CD4-positive, alpha-beta T cell (primary cell): ENCODE results near the gene BCL2L12. TPM values are rescaled to one million over a fixed set of nuclear protein-coding genes. Genes with fewer than 3 reads are reported as not detected.

Experiments used
- ATAC-seq: fragments of 200-7000 bp; cut with Tn5 transposase; one replicate; pipeline ENCODE4 v1.10.0; 2022; ENCODE audit warnings: mild to moderate bottlenecking; ENCODE audit not compliant: poor library complexity
- CTCF ChIA-PET: fragments of 350-600 bp; sonication (Branson Sonifier 250); formaldehyde crosslinking; loops from one replicate; lab custom pipeline; 2021; ENCODE audit warnings: antibody characterized with exemption, inconsistent platforms; lab: Charles Lee
- POLR2A ChIA-PET: fragments of 350-600 bp; sonication (Branson Sonifier 250); formaldehyde crosslinking; loops from one replicate; lab custom pipeline; 2021; ENCODE audit warnings: antibody characterized with exemption, inconsistent platforms; lab: Charles Lee
- DNase-seq, 14 experiments: peaks; one replicate each; pipeline ENCODE4 v3.0.0-alpha.2; 2013 to 2020; ENCODE audit warnings: mixed read lengths in 2 of 14
- H3K27ac ChIP-seq, 2 donors: one replicate each; pipeline versions ENCODE4 v1.5.1 to v1.7.0; 2013; ENCODE audit warnings: low read length in 2 of 2, low read depth in 1 of 2, mild to moderate bottlenecking in 1 of 2
- H3K27me3 ChIP-seq, 2 experiments: 1 replicate in 1 of 2; 2 replicates in 1 of 2; pipeline versions ENCODE4 v1.6.1 to v1.7.0; 2013; ENCODE audit warnings: low read length in 2 of 2, control low read depth in 1 of 2, mild to moderate bottlenecking in 1 of 2, moderate library complexity in 1 of 2; ENCODE audit not compliant: insufficient read depth in 2 of 2, control insufficient read depth in 1 of 2
- H3K36me3 ChIP-seq: one replicate; pipeline ENCODE4 v1.6.1; 2013; ENCODE audit warnings: low read length, control low read depth; ENCODE audit not compliant: insufficient read depth
- H3K4me1 ChIP-seq: one replicate; pipeline ENCODE4 v1.6.1; 2013; ENCODE audit warnings: low read length, control low read depth; ENCODE audit not compliant: insufficient read depth
- H3K4me3 ChIP-seq: one replicate; pipeline ENCODE4 v1.5.1; 2013; ENCODE audit warnings: mild to moderate bottlenecking, low read length, moderate library complexity
- H3K9me3 ChIP-seq, 2 experiments: 1 replicate in 1 of 2; 2 replicates in 1 of 2; pipeline versions ENCODE4 v1.6.1 to v1.7.0; 2013; ENCODE audit warnings: low read length in 2 of 2, mild to moderate bottlenecking in 2 of 2, control low read depth in 1 of 2, moderate library complexity in 1 of 2; ENCODE audit not compliant: control insufficient read depth in 1 of 2, insufficient read depth in 1 of 2
- H3K27ac Mint-ChIP-seq: one replicate; pipeline ENCODE4 v1.8.0; 2020; ENCODE audit warnings: mixed read lengths
- H3K27me3 Mint-ChIP-seq: one replicate; pipeline ENCODE4 v1.8.0; 2021; ENCODE audit warnings: mixed read lengths
- H3K36me3 Mint-ChIP-seq: one replicate; pipeline ENCODE4 v1.8.0; 2021; ENCODE audit warnings: low read depth, mixed read lengths
- H3K4me1 Mint-ChIP-seq: one replicate; pipeline ENCODE4 v1.8.0; 2021; ENCODE audit warnings: low read depth, mixed read lengths
- H3K4me3 Mint-ChIP-seq: one replicate; pipeline ENCODE4 v1.8.0; 2020; ENCODE audit warnings: mild to moderate bottlenecking, mixed read lengths
- H3K9me3 Mint-ChIP-seq: one replicate; pipeline ENCODE4 v1.8.0; 2020; ENCODE audit warnings: mixed read lengths
- intact Hi-C, 2 experiments: fragments of 100-400 bp; cut with DNase I in 1 of 2; cut with micrococcal nuclease in 1 of 2; formaldehyde crosslinking; loops; one replicate each; pipeline versions ENCODE4 v1.15.1 to v1.9.0; 2023 to 2025; cut with DNase I, micrococcal nuclease
- total RNA-seq, 174 experiments: library from RNA in 2 of 174; stranded (reverse) in 2 of 174; gene quantifications; one replicate each; pipeline ENCODE4 v1.2.3 and lab custom pipeline; 2021 to 2026
- TF ChIP-seq, protein P1 (sequence below): fragments of 200-600 bp; IDR thresholded peaks from one replicate; pipeline ENCODE4 v1.8.0; 2022; ENCODE audit warnings: antibody characterized with exemption, mild to moderate bottlenecking

BCL2L12 gene
- total RNA-seq, 2 experiments from 2014 or later, result 9.9 to 11.3 TPM

DNA sequence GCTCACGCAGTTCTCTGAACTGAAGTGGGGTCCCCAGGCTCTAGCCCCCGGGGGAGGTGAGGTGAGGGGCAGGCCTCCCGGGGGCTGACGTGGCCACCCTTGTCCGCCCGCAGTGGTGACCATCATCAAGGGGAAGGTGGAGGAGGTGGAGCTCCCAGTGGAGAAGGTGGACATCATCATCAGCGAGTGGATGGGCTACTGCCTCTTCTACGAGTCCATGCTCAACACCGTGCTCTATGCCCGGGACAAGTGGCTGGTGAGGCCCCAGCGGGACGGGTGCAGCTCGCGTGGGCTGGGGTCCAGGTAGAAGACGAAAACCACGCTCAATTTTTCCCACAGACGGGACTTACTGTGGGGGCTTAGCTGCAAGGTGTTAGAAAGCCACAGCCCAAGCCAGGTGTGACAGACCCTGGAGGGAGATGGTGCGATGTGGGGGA, 18.1 kb downstream of the BCL2L12 start:
- H3K36me3 ChIP-seq, result peaks cover 63% of the 10 kb centered on the region
- intact Hi-C loops, result no loop called here
- no peaks in the 10 kb centered on the region for H3K9me3 Mint-ChIP-seq
- ChIA-PET CTCF (no interaction called here), POLR2A (no interaction called here)
- H3K27ac Mint-ChIP-seq, result no peak overlapping the region
- H3K4me1 Mint-ChIP-seq, result peaks cover 13% of the 10 kb centered on the region
- DNase-seq (peak in 1 of 14 experiments; percentile 37), ATAC-seq (no peak)
- TF ChIP-seq, protein P1, sequence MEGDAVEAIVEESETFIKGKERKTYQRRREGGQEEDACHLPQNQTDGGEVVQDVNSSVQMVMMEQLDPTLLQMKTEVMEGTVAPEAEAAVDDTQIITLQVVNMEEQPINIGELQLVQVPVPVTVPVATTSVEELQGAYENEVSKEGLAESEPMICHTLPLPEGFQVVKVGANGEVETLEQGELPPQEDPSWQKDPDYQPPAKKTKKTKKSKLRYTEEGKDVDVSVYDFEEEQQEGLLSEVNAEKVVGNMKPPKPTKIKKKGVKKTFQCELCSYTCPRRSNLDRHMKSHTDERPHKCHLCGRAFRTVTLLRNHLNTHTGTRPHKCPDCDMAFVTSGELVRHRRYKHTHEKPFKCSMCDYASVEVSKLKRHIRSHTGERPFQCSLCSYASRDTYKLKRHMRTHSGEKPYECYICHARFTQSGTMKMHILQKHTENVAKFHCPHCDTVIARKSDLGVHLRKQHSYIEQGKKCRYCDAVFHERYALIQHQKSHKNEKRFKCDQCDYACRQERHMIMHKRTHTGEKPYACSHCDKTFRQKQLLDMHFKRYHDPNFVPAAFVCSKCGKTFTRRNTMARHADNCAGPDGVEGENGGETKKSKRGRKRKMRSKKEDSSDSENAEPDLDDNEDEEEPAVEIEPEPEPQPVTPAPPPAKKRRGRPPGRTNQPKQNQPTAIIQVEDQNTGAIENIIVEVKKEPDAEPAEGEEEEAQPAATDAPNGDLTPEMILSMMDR, result no peak
- H3K36me3 Mint-ChIP-seq, result peaks cover 67% of the 10 kb centered on the region
- peaks cover 30% of the 10 kb centered on the region for H3K4me1 ChIP-seq
- H3K9me3 ChIP-seq, result no peaks in the 10 kb centered on the region
- no peak overlapping the region for H3K27ac ChIP-seq
- H3K27me3 ChIP-seq, result no peaks in the 10 kb centered on the region
- H3K27me3 Mint-ChIP-seq, result no peaks in the 10 kb centered on the region
- H3K4me3 ChIP-seq, result no peak overlapping the region
- no peak overlapping the region for H3K4me3 Mint-ChIP-seq

DNA sequence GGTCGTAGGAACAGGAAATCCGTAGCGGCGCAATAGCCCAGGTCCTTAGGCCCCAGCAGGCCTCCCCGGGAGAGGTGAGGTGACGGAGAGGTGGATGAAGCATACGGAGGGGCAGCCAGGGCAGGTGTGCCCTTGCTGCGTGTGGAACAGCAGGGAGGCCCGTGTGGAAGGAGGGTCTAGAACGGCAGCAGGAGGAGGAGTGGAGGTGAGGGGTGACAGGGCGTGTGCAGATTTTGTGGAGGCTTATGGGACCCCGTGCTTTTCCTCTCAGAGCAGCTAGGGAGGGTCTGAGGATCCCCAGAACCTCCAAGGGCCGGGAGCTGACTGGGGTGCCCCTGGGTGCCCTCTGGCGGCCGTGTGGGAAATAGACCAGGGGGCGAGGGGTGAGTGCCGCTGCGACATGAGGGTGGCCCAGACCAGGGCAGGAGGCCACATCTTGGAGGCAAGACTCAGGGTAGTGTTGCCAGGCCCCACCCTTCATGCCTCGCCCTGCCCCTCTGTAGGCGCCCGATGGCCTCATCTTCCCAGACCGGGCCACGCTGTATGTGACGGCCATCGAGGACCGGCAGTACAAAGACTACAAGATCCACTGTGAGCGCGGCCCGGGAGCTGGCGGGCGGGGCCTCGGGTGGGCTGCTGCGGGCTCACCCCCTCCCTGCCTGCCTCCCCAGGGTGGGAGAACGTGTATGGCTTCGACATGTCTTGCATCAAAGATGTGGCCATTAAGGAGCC, 18.7 kb downstream of the BCL2L12 start:
- ChIA-PET POLR2A (no interaction called here), CTCF (no interaction called here)
- Histone ChIP-seq H3K9me3 (no peaks in the 10 kb centered on the region), H3K4me1 (peaks cover 28% of the 10 kb centered on the region), H3K27me3 (no peaks in the 10 kb centered on the region), H3K27ac (no peak overlapping the region), H3K4me3 (no peak overlapping the region), H3K36me3 (peaks cover 63% of the 10 kb centered on the region)
- Mint-ChIP-seq H3K9me3 (no peaks in the 10 kb centered on the region), H3K4me1 (peaks cover 13% of the 10 kb centered on the region), H3K36me3 (peaks cover 71% of the 10 kb centered on the region), H3K27me3 (no peaks in the 10 kb centered on the region), H3K4me3 (no peak overlapping the region), H3K27ac (no peak overlapping the region)
- TF ChIP-seq, protein P1, result no peak
- DNase-seq (peak in 4 of 14 experiments; percentile 28 to 62 (median 42)), ATAC-seq (no peak)
- intact Hi-C loops, result no loop called here

DNA sequence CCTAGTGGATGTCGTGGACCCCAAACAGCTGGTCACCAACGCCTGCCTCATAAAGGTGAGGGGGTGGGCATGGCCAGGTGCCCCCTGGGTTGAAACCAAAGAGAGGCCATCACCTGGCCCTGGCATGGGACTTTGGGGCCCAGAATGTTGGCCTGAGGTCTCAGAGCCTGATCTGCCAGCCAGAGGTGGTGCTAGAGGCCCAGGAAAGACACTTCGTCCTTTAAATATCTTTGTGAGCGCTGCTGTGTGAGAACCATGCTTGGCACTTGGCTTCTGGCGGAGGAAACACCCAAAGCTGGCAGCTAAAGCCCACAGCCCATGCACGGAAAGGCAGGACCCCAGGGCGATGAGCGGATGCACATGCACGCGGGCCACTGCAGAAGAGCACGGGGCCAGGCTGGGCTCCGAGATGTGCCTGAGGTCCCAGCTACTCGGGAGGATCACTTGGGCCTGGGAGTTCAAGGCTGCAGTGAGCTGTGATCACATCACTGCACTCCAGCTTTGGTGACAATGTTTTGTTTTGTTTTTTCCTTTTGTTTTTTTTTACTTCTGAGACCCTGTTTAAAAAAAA, 19.3 kb downstream of the BCL2L12 start:
- peaks cover 71% of the 10 kb centered on the region for H3K36me3 Mint-ChIP-seq
- DNase-seq (peak in 1 of 14 experiments; percentile 38), ATAC-seq (no peak)
- no peaks in the 10 kb centered on the region for H3K9me3 ChIP-seq
- no peaks in the 10 kb centered on the region for H3K27me3 Mint-ChIP-seq
- H3K4me3 Mint-ChIP-seq, result no peak overlapping the region
- no peaks in the 10 kb centered on the region for H3K27me3 ChIP-seq
- H3K4me1 Mint-ChIP-seq, result peaks cover 13% of the 10 kb centered on the region
- no peak overlapping the region for H3K4me3 ChIP-seq
- ChIA-PET POLR2A (no interaction called here), CTCF (no interaction called here)
- intact Hi-C loops, result no loop called here
- H3K27ac ChIP-seq, result no peak overlapping the region
- H3K27ac Mint-ChIP-seq, result no peak overlapping the region
- peaks cover 28% of the 10 kb centered on the region for H3K4me1 ChIP-seq
- no peaks in the 10 kb centered on the region for H3K9me3 Mint-ChIP-seq
- peaks cover 61% of the 10 kb centered on the region for H3K36me3 ChIP-seq
- TF ChIP-seq, protein P1, result no peak
